Measurements from ENCODE around the gene WTAP. TPM values are rescaled to one million over a fixed set of nuclear protein-coding genes. Genes with fewer than 3 reads are reported as not detected.
"Not testable (repeated sequence)": the region's sequence is repeated elsewhere in the genome, so short reads cannot be mapped to it uniquely, and the experiment has no call there.

The WTAP gene
- total and polyA plus RNA-seq, 2 of the 8 experiments (the other 6 are each of a cell fraction or from before 2014, with no cell fraction given): 32.6 to 120 TPM

DNA sequence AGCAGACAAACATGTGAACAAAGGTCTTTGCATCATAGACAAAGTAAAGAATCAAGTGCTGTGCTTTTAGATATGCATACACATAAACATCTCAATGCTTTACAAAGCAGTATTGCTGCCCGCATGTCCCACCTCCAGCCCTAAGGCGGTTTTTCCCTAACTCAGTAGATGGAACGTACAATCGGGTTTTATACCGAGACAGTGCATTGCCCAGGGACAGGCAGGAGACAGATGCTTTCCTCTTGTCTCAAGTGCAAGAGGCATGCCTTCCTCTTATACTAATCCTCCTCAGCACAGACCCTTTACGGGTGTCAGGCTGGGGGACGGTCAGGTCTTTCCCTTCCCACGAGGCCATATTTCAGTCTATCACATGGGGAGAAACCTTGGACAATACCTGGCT is 67.7 kb downstream of the WTAP start:
- H3K9ac ChIP-seq (replicated peaks in 1 of 4; ENCODE audit: extremely low read depth in 1 of 4, low read depth in 3 of 4, low read length in 3 of 4); H2AK5ac ChIP-seq (ENCODE audit: low read depth, low read length); H4K20me1 ChIP-seq (replicated peaks in 1 of 2; ENCODE audit: control insufficient read depth in 1 of 2, insufficient read depth in 2 of 2, low read length in 2 of 2); H3K23me2 ChIP-seq (ENCODE audit: low read depth, low read length); H3K4me3 ChIP-seq (ENCODE audit: extremely low read depth in 1 of 4, insufficient read depth in 2 of 4, low read depth in 3 of 4, low read length in 4 of 4); H2BK20ac ChIP-seq (ENCODE audit: low read length); H2BK120ac ChIP-seq (replicated peaks; ENCODE audit: low read depth, low read length); POLR2A ChIA-PET (ENCODE audit: partially characterized antibody); H3K4me1 ChIP-seq (replicated peaks in 1 of 4; ENCODE audit: control insufficient read depth in 3 of 4, insufficient read depth in 4 of 4, low read length in 3 of 4); CTCF ChIA-PET (ENCODE audit: partially characterized antibody); H2BK12ac ChIP-seq (ENCODE audit: low read depth, low read length); H3K27me3 ChIP-seq (replicated peaks in 1 of 4; ENCODE audit: control insufficient read depth in 3 of 4, extremely low read depth in 1 of 4, insufficient read depth in 3 of 4, low read length in 3 of 4); H3K23ac ChIP-seq (ENCODE audit: insufficient read length); H3K4ac ChIP-seq (replicated peaks; ENCODE audit: insufficient read length, low read depth, low read length); H3K4me2 ChIP-seq (ENCODE audit: insufficient read depth in 1 of 2, low read depth in 2 of 2, low read length in 2 of 2); H3K9me3 ChIP-seq (ENCODE audit: insufficient read depth in 2 of 2, low read depth in 1 of 2, low read length in 1 of 2); H3K18ac ChIP-seq (ENCODE audit: extremely low read depth, low read length); H4K5ac ChIP-seq (ENCODE audit: insufficient read length, low read depth, low read length); H3K14ac ChIP-seq (ENCODE audit: insufficient read length); H3K27ac ChIP-seq (ENCODE audit: low read depth, low read length); FAIRE-seq; DNase-seq (ENCODE audit: low read depth in 1 of 2, low spot score in 2 of 2); H2AFZ ChIP-seq (ENCODE audit: low read length); H4K91ac ChIP-seq (replicated peaks; ENCODE audit: insufficient read length, low read length); H2BK15ac ChIP-seq (ENCODE audit: low read length); H4K8ac ChIP-seq (ENCODE audit: extremely low read depth, insufficient read depth, low read length); H3K79me1 ChIP-seq (ENCODE audit: low read depth, low read length); H2BK5ac ChIP-seq (ENCODE audit: low read depth, low read length); H3K56ac ChIP-seq (replicated peaks; ENCODE audit: insufficient read length, low read depth, low read length): not testable (repeated sequence)
- WGBS, 2 experiments (ENCODE audit: extremely low coverage in 1 of 2, insufficient coverage in 1 of 2, insufficient read length in 1 of 2, insufficient replicate concordance in 2 of 2, low coverage in 1 of 2, low lambda C conversion rate in 2 of 2, missing lambda C conversion rate in 1 of 2): 89% methylated on average over 8 of the region's 8 CpGs; no CpG with 5 or more reads in 1 of the 2 experiments
- peaks cover 5 to 39% of the 10 kb centered on the region in 2 experiments; a peak in 3 of 4 replicates for H3K79me2 ChIP-seq (ENCODE audit: control insufficient read depth in 1 of 2, insufficient read depth in 2 of 2, low read length in 2 of 2)
- H3K36me3 ChIP-seq (ENCODE audit: control insufficient read depth in 2 of 4, insufficient read depth in 4 of 4, low read length in 3 of 4): peaks cover 2 to 59% (median 13%) of the 10 kb centered on the region in 4 experiments
